Renal pelvis (tissue), 4 donors: ENCODE data around the gene CASP5. TPM values are rescaled to one million over a fixed set of nuclear protein-coding genes. Genes with fewer than 3 reads are reported as not detected.

ENCODE experiments used
- DNase-seq: peaks from one replicate; pipeline ENCODE4 v3.0.0-alpha.2; 2013
- polyA plus RNA-seq, 3 donors: library from polyadenylated mRNA; unstranded; fragments of 120-200 nt; gene quantifications; one replicate each; pipeline ENCODE4 v1.2.1, GENCODE V29; 2013; ENCODE audit not compliant: insufficient read length in 3 of 3

CASP5 gene
- polyA plus RNA-seq, 3 donors = not detected

DNA sequence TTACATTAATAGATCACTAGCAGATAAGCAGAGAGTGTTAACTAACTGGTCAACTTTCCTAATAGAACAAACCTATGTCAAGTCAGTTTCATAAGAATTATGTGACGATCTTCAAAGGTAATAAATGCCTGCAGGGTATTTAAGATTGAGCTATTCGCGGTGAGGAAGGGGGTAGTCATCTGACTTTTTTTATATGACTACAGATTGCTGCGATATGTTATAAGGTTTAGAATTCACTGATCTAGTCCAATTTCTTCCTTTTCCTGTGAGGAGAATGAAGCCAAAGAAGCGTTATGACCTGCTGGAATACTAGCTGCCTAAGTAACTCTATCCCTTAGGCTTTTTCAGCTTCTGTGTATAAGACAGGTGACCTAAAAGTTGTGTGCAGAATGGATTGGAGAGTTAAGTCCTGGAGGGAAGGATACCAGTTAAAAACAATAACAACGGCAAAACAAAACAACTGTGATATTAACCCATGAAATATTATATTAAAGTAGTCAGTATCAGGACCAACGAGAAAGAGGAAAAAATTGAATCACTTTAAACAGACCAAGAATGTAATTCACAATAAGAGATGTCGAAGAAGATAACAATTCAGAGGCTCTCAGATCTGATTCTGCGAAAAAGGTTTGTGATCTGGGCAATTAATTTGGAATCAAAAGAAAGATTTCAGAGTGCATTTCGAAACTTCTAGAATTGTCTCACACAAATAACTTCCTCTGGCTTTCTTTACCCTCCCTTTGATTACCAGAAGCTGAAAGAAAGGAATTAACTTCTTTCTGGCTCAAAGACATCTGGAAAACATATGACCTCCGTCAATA lies 55.2 kb downstream of the CASP5 start:
- no peak for DNase-seq

DNA sequence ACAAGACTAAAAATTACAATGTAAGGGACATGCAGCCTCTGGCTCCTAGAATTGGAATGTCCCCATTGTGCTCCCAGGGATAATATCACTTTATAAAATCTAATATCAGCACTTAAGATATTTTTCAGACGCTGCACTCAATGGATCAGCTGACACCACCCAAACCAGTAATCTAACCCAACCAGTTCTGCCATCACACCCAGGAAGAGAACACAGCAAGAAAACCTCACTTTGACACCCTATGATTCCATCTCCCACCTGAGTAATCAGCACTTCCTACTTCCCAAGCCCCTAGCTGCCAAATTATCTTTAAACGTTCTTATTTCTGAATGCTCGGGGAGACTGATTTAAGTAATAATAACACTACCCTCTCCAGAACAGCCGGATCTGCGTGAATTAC lies 57.2 kb downstream of the CASP5 start:
- no peak for DNase-seq

DNA sequence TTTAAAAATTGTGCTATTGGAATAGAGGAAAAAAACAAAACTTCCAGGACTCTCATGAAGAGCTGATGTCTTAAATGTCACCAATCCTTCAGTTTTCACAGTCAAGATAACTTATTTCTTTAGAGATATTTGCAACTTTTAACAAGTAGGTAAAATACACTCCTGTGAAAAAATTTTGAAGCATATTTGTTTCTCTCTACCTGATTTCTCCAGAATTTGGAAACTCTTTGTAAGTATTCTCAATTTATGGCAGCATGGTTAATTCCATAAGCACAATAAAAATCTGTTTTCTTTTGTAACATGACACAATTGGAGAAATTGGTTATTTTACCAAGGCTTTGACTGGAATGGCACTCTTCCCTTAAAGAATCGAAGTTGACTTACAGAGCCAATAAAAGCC lies 58.7 kb downstream of the CASP5 start:
- no peak for DNase-seq

DNA sequence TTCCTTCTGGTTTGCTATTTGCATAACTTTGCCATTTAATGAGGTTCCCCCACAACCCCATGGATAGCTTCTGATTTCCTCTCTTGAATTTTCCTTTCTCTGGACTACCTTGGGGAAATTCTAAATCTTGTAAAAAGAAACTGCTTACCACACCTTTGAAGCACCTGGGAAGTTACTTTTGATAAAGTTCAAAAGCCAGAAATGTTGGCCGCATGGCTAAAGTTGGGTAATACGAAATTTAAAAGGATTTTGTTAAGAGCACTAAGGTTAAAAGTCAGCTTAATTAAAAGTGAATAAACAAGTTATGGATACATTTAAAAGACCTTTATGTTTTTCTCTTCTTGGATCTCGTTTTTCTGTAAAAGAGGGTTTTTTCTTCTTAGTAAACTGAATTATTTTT lies 60.1 kb downstream of the CASP5 start:
- no peak for DNase-seq

DNA sequence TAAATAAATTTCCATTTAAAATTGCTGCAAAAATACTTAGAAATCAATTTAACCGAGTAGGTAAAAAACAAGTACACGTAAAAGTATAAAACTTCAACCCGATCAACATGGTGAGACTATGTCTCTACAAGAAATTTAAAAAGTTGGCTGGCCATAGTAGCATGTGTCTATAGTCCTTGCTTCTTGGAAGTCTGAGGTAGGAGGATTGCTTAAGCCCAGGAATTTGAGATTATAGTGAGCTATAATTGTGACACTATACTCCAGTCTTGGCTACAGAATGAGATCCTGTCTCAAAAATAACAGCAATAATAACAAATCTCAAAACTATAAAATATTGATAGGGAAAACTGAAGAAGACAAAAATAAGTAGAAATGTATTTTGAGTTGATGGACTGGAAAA lies 65.7 kb downstream of the CASP5 start:
- no peak for DNase-seq

DNA sequence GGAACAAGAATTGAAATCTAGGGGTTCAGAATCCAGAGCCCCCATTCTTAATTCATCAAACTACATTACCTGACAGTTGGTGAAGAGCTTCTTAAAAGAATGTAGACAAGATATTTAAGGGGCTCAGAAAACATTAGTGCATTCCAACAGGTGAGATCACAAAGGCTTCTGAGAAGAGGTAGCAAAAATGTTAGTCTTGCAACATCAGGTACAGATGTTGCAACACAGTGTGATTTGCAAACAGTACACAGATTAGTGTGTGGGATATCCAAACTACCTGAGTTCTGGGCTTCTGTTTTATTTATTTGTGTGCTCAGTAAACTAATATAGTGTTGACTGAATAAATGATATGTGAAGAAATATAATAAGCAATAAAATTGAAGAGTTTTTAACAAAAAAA lies 66.4 kb downstream of the CASP5 start:
- DNase-seq = no peak

DNA sequence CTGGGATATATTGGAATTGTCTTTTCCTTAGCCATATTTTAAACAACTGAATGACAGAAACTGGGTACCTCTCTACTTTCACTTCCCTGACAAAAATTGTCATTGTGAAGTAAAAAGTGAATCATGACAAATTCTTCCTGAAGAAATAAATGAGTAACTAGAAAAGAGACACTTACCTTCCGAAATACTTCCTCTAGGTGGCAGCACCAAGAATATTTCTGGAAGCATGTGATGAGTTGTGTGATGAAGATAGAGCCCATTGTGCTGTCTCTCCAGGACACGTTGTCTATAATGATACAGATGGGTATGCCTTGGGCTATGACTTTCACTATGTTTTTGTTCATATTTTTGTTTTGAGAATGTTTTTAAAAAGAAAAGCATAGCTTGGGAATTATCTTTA lies 76.1 kb downstream of the CASP5 start:
- DNase-seq = no peak

Other genes starting within 250 kb of the CASP5 start
- under 1 TPM; 0.17 to 0.50 (median 0.34) TPM for gene CASP12, start 124.7 kb downstream of the CASP5 start, polyA plus RNA-seq
- 10 to 100 TPM; 18.2 to 23.6 (median 18.5) TPM for gene CASP4, start 54.6 kb downstream of the CASP5 start, polyA plus RNA-seq
- 1 to 10 TPM; 3.3 to 4.9 (median 3.4) TPM for gene CASP1, start 12.0 kb upstream of the CASP5 start, polyA plus RNA-seq
- gene CARD16, start 22.2 kb upstream of the CASP5 start, polyA plus RNA-seq = 1 to 10 TPM; 1.3 to 2.2 (median 2.2) TPM
- not detected for gene CARD18, start 116.6 kb upstream of the CASP5 start, polyA plus RNA-seq